Common myeloid progenitor, CD34-positive (primary cell): ENCODE measurements around the gene PGM2L1.

Experiments used
- CTCF ChIA-PET: fragments of 350-600 bp; sonication (Branson Sonifier 250); formaldehyde crosslinking; loops from one replicate; lab custom pipeline; 2021; ENCODE audit warnings: antibody characterized with exemption; lab: Charles Lee
- POLR2A ChIA-PET: fragments of 350-600 bp; sonication (Branson Sonifier 250); formaldehyde crosslinking; loops from one replicate; lab custom pipeline; 2021; ENCODE audit warnings: antibody characterized with exemption; lab: Charles Lee
- DNase-seq, 3 donors: peaks; one replicate each; pipeline versions ENCODE4 v3.0.0 to v3.0.0-alpha.2; 2013
- H3K27ac ChIP-seq, 2 experiments: 1 replicate in 1 of 2; 2 replicates in 1 of 2; pipeline ENCODE4 v1.7.0; 2013; ENCODE audit warnings: inconsistent platforms in 2 of 2, low read length in 2 of 2, mild to moderate bottlenecking in 2 of 2, low read depth in 1 of 2, moderate library complexity in 1 of 2; ENCODE audit not compliant: severe bottlenecking in 2 of 2, insufficient read depth in 1 of 2, poor library complexity in 1 of 2
- H3K27me3 ChIP-seq, 5 experiments: replicated peaks in 2 of 5; 1 replicate in 3 of 5; 2 replicates in 2 of 5; pipeline versions ENCODE4 v1.6.1 to v1.7.0; 2013; ENCODE audit warnings: low read length in 4 of 5, mild to moderate bottlenecking in 2 of 5, moderate library complexity in 2 of 5, inconsistent platforms in 1 of 5; ENCODE audit not compliant: insufficient read depth in 5 of 5, control insufficient read depth in 4 of 5
- H3K36me3 ChIP-seq, 4 experiments: 1 replicate in 2 of 4; 2 replicates in 2 of 4; pipeline versions ENCODE4 v1.6.1 to v1.7.0; 2013; ENCODE audit warnings: low read length in 3 of 4, control low read depth in 1 of 4, mild to moderate bottlenecking in 1 of 4; ENCODE audit not compliant: control insufficient read depth in 4 of 4, insufficient read depth in 4 of 4
- H3K4me1 ChIP-seq, 4 experiments: 1 replicate in 3 of 4; 2 replicates in 1 of 4; pipeline versions ENCODE4 v1.6.1 to v1.7.1; 2013; ENCODE audit warnings: low read length in 3 of 4, mild to moderate bottlenecking in 3 of 4, control low read depth in 1 of 4, inconsistent platforms in 1 of 4, moderate library complexity in 1 of 4; ENCODE audit not compliant: control insufficient read depth in 4 of 4, insufficient read depth in 4 of 4; ENCODE audit errors: control extremely low read depth in 1 of 4
- H3K4me3 ChIP-seq, 7 experiments: 1 replicate in 4 of 7; 2 replicates in 3 of 7; pipeline versions ENCODE4 v1.5.1 to v1.7.0; 2013; ENCODE audit warnings: mild to moderate bottlenecking in 7 of 7, low read length in 6 of 7, moderate library complexity in 6 of 7, inconsistent platforms in 2 of 7, low read depth in 2 of 7, control low read depth in 1 of 7; ENCODE audit not compliant: insufficient read depth in 4 of 7, control insufficient read depth in 1 of 7; ENCODE audit errors: extremely low read depth in 1 of 7
- H3K9me3 ChIP-seq, 5 experiments: 1 replicate in 4 of 5; 2 replicates in 1 of 5; pipeline versions ENCODE4 v1.6.1 to v1.7.1; 2013; ENCODE audit warnings: low read length in 4 of 5, mild to moderate bottlenecking in 2 of 5, inconsistent platforms in 1 of 5, low read depth in 1 of 5, moderate library complexity in 1 of 5; ENCODE audit not compliant: control insufficient read depth in 4 of 5, insufficient read depth in 2 of 5; ENCODE audit errors: control extremely low read depth in 1 of 5
- WGBS: methylation state at CpG from one replicate; pipeline ENCODE4 v1.1.5; 2013; ENCODE audit not compliant: insufficient coverage; 5-methylcytosine and 5-hydroxymethylcytosine counted together

Gene PGM2L1

GRCh38 chr11:74388678-74389327, 9.4 kb downstream of the PGM2L1 start:
- no peaks in the 10 kb centered on the region for H3K27me3 ChIP-seq
- DNase-seq, result peak; percentile 60 to 81 (median 62)
- ChIA-PET CTCF (interaction anchor here (0.7 to 6.5 kb wide), 17 partner anchors 9 to 182 kb away, joined by 3 to 117 read pairs (median 4); partner anchors contain the start of gene PGM2L1), POLR2A (no interaction called here)
- H3K9me3 ChIP-seq, result no peaks in the 10 kb centered on the region
- H3K27ac ChIP-seq, result no peak overlapping the region
- H3K4me3 ChIP-seq, result no peak overlapping the region
- H3K4me1 ChIP-seq, result peaks cover 0 to 4% (median 2%) of the 10 kb centered on the region in 4 experiments
- no peaks in the 10 kb centered on the region for H3K36me3 ChIP-seq
- no CpG with 5 or more reads among the region's 2 CpGs for WGBS

GRCh38 chr11:74384641-74385040, 13.6 kb downstream of the PGM2L1 start:
- Histone ChIP-seq H3K4me3 (no peak overlapping the region), H3K9me3 (no peaks in the 10 kb centered on the region), H3K27ac (no peak overlapping the region), H3K27me3 (no peaks in the 10 kb centered on the region), H3K4me1 (peaks cover 0 to 4% (median 2%) of the 10 kb centered on the region in 4 experiments), H3K36me3 (no peaks in the 10 kb centered on the region)
- 100% methylated on average over 2 of the region's 3 CpGs for WGBS
- ChIA-PET CTCF (interaction anchor here (2.6 kb wide), 1 partner anchor 65 kb away, joined by 12 read pairs; no protein-coding TSS in a partner anchor), POLR2A (no interaction called here)
- no peak for DNase-seq

GRCh38 chr11:74380746-74381439, 17.3 kb downstream of the PGM2L1 start:
- Histone ChIP-seq H3K4me1 (no peaks in the 10 kb centered on the region), H3K27me3 (no peaks in the 10 kb centered on the region), H3K4me3 (no peak overlapping the region), H3K27ac (no peak overlapping the region), H3K36me3 (peaks cover 0 to 2% (median 0%) of the 10 kb centered on the region in 4 experiments), H3K9me3 (no peaks in the 10 kb centered on the region)
- no peak for DNase-seq
- WGBS, result no CpG with 5 or more reads among the region's 1 CpG
- ChIA-PET POLR2A (no interaction called here), CTCF (interaction anchor here (0.7 to 1.7 kb wide), 2 partner anchors 12 to 72 kb away, joined by 3 read pairs; no protein-coding TSS in a partner anchor)

- no peaks in the 10 kb centered on the region for H3K27me3 ChIP-seq
- no peaks in the 10 kb centered on the region for H3K9me3 ChIP-seq
- peaks cover 0 to 17% (median 3%) of the 10 kb centered on the region in 4 experiments for H3K36me3 ChIP-seq
- no peak overlapping the region for H3K4me3 ChIP-seq
- no peaks in the 10 kb centered on the region for H3K4me1 ChIP-seq
- 100% methylated on average over 2 of the region's 3 CpGs for WGBS
- CTCF ChIA-PET, result interaction anchor here (0.7 kb wide), 1 partner anchor 82 kb away, joined by 3 read pairs; no protein-coding TSS in a partner anchor
- no peak for DNase-seq
- no peak overlapping the region for H3K27ac ChIP-seq
- POLR2A ChIA-PET, result interaction anchor here (0.6 kb wide), 1 partner anchor 42 kb away, joined by 4 read pairs; no protein-coding TSS in a partner anchor
Observed at GRCh38 chr11:74377689-74378088, 20.5 kb downstream of the PGM2L1 start.

- CTCF ChIA-PET, result interaction anchor here (2.7 kb wide), 1 partner anchor 76 kb away, joined by 6 read pairs; no protein-coding TSS in a partner anchor
- POLR2A ChIA-PET, result no interaction called here
- H3K4me1 ChIP-seq, result no peaks in the 10 kb centered on the region
- no peaks in the 10 kb centered on the region for H3K9me3 ChIP-seq
- no peak overlapping the region for H3K4me3 ChIP-seq
- DNase-seq, result no peak
- peaks cover 0 to 42% (median 6%) of the 10 kb centered on the region in 4 experiments for H3K36me3 ChIP-seq
- no peak overlapping the region for H3K27ac ChIP-seq
- H3K27me3 ChIP-seq, result no peaks in the 10 kb centered on the region
Observed at GRCh38 chr11:74373382-74373781, 24.9 kb downstream of the PGM2L1 start.

GRCh38 chr11:74371269-74372052, 26.8 kb downstream of the PGM2L1 start:
- Histone ChIP-seq H3K27me3 (no peaks in the 10 kb centered on the region), H3K4me3 (no peak overlapping the region), H3K36me3 (peaks cover 3 to 62% (median 15%) of the 10 kb centered on the region in 4 experiments), H3K27ac (no peak overlapping the region), H3K9me3 (no peaks in the 10 kb centered on the region), H3K4me1 (no peaks in the 10 kb centered on the region)
- DNase-seq, result no peak
- CTCF ChIA-PET, result interaction anchor here (1.1 to 2.7 kb wide), 4 partner anchors 17 to 200 kb away, joined by 3 to 6 read pairs (median 4); no protein-coding TSS in a partner anchor
- POLR2A ChIA-PET, result no interaction called here
- WGBS, result no CpG with 5 or more reads among the region's 3 CpGs
